OCI-LY3 (cell line): ENCODE data around the gene GNGT1.

Experiments
- H2AFZ ChIP-seq: fragments of 200-600, 300-600 bp; shearing (Covaris generic); 2 replicates; pipeline ENCODE4 v1.6.0; 2014; ENCODE audit warnings: antibody characterized with exemption, low read depth, low read length
- H3K27ac ChIP-seq: fragments of 200-600, 300-600 bp; sonication (generic); 2 replicates; pipeline ENCODE4 v1.5.1; 2014; ENCODE audit warnings: mild to moderate bottlenecking, low read length, moderate library complexity, mixed read lengths
- H3K27me3 ChIP-seq: fragments of 200-600, 300-600 bp; sonication (generic); 2 replicates; pipeline ENCODE4 v1.6.1; 2014; ENCODE audit warnings: low read depth, low read length, mixed read lengths
- H3K36me3 ChIP-seq: fragments of 200-600, 300-600 bp; sonication (generic); replicated peaks from 2 replicates; pipeline ENCODE3; 2014; ENCODE audit warnings: low read depth, low read length, mixed read lengths
- H3K4me1 ChIP-seq: fragments of 300-600, 200-600 bp; sonication (generic); 2 replicates; pipeline ENCODE4 v1.6.1; 2014; ENCODE audit warnings: low read length, mixed read lengths
- H3K4me2 ChIP-seq: fragments of 200-600, 300-600 bp; sonication (generic); 2 replicates; pipeline ENCODE4 v1.6.1; 2014; ENCODE audit warnings: low read length, mixed read lengths
- H3K4me3 ChIP-seq: fragments of 300-600, 200-600 bp; sonication (generic); 2 replicates; pipeline ENCODE4 v1.5.1; 2014; ENCODE audit warnings: antibody characterized with exemption, mild to moderate bottlenecking, low read length, moderate library complexity
- H3K79me2 ChIP-seq: fragments of 300-600, 200-600 bp; shearing (Covaris generic); 2 replicates; pipeline ENCODE4 v1.6.1; 2014; ENCODE audit warnings: mild to moderate bottlenecking, low read length, mixed read lengths
- H3K9ac ChIP-seq: fragments of 300-600, 200-600 bp; shearing (Covaris generic); 2 replicates; pipeline ENCODE4 v1.6.0; 2014; ENCODE audit warnings: mild to moderate bottlenecking, low read length, moderate library complexity
- H3K9me3 ChIP-seq: fragments of 200-600, 300-600 bp; shearing (Covaris generic); 2 replicates; pipeline ENCODE4 v1.6.1; 2014; ENCODE audit warnings: low read length, mixed read lengths; ENCODE audit not compliant: insufficient read depth
- H4K20me1 ChIP-seq: fragments of 200-600, 300-600 bp; sonication (generic); 2 replicates; pipeline ENCODE4 v1.6.1; 2016; ENCODE audit warnings: low read length, mixed read lengths; ENCODE audit not compliant: insufficient read depth
- EZH2phosphoT487 ChIP-seq: fragments of 200-600 bp; shearing (Covaris generic); IDR thresholded peaks from 2 replicates; pipeline ENCODE4 v1.6.1; 2018; ENCODE audit warnings: antibody characterized with exemption, mixed run types, low read depth
- TF ChIP-seq, protein P1 (sequence below): fragments of 200-600, 300-600 bp; sonication (generic); IDR thresholded peaks from 2 replicates; pipeline ENCODE4 v1.5.1; 2014; ENCODE audit warnings: antibody characterized with exemption, low read length, low read depth

GNGT1 gene

DNA sequence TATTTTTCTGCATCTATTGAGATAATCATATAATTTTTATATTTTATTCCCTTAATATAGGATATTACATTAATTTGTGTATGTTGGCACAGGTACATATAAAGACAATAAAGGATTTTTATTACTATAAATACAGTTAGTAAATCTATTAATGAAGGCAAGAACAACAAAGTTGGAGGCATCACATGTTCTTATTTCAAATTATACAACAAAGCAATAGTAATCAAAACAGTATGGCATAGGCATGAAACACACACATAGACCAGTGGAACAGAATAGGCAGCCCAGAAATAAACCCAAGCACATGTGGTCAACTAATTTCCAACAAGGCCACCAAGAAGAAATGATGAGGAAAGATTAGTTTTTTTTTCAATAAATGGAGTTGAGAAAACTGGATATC, 27.0 kb upstream of the GNGT1 start:
- Histone ChIP-seq H3K4me3 (no peak overlapping the region), H3K4me1 (peaks cover 2% of the 10 kb centered on the region; the same call in 1 of the 2 replicates), H3K27me3 (no peaks in the 10 kb centered on the region), H3K27ac (no peak overlapping the region), H3K36me3 (no peaks in the 10 kb centered on the region), H3K9ac (no peak overlapping the region), H3K4me2 (no peak overlapping the region), H3K79me2 (no peaks in the 10 kb centered on the region), H2AFZ (no peak overlapping the region), H4K20me1 (no peaks in the 10 kb centered on the region), H3K9me3 (no peaks in the 10 kb centered on the region)
- TF ChIP-seq, protein P1, sequence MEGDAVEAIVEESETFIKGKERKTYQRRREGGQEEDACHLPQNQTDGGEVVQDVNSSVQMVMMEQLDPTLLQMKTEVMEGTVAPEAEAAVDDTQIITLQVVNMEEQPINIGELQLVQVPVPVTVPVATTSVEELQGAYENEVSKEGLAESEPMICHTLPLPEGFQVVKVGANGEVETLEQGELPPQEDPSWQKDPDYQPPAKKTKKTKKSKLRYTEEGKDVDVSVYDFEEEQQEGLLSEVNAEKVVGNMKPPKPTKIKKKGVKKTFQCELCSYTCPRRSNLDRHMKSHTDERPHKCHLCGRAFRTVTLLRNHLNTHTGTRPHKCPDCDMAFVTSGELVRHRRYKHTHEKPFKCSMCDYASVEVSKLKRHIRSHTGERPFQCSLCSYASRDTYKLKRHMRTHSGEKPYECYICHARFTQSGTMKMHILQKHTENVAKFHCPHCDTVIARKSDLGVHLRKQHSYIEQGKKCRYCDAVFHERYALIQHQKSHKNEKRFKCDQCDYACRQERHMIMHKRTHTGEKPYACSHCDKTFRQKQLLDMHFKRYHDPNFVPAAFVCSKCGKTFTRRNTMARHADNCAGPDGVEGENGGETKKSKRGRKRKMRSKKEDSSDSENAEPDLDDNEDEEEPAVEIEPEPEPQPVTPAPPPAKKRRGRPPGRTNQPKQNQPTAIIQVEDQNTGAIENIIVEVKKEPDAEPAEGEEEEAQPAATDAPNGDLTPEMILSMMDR, result no peak
- TF ChIP-seq EZH2phosphoT487, result no peak

DNA sequence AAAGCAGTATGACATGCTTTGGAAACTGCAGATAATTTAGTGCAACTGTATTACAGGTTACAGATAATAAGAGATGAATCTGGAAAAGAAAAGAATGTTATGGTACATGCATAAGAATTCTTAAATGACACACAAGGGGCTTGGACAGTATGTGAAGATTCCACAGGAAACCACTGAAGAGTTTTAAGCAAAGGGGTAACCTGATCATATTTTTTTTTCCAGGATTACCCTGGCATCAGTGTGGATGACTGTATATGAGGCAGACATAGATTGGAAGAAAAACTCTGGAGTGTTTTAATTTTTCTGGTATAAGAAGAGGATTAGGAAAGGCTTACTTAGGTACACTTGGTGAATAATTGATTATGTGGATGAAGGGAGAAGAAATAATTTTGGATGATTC, 23.9 kb upstream of the GNGT1 start:
- TF ChIP-seq, protein P1, result no peak
- no peak for TF ChIP-seq EZH2phosphoT487
- Histone ChIP-seq H3K4me3 (no peak overlapping the region), H3K79me2 (no peaks in the 10 kb centered on the region), H3K27ac (no peak overlapping the region), H3K4me1 (peaks cover under 1% of the 10 kb centered on the region; the same call in 1 of the 2 replicates), H4K20me1 (no peaks in the 10 kb centered on the region), H3K36me3 (no peaks in the 10 kb centered on the region), H3K9ac (no peak overlapping the region), H3K4me2 (no peak overlapping the region), H3K27me3 (no peaks in the 10 kb centered on the region), H3K9me3 (no peaks in the 10 kb centered on the region), H2AFZ (no peak overlapping the region)

DNA sequence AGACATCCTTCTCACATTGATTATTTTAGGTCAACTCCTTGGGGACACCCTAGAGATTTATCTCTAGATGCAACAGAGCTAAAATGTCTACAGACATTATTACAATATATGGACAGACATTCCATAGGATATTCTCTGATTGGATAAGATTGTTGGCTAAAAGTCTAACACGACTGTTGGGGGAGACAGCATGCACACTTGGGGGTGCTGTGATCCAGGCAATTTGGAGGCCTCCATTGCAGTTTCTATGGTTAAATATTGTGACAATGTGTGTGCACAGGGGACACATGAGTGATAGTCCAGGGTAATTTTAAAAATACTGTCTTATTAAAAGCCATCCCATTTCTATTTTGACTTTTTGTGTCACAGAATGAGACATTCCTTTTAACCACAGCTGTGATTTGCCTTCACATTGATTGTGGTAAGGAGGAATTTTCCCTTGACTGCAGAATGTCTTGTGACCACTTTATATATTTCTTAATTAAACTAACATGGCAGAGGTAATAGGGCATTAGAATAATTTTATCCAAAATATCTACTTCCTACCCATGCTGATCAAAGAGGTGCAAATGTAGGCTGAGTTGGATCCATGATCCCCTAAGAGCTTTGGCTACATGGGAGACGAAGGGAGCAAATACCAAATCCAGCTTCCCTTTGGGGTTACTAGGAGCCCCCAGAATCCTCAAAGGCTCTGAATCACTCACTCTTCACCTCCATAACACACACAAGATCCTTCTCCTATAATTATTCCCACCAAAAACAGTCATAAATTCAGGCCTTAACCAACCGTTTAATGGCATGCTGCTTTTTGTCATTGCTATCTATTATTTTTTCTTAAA, 23.1 kb upstream of the GNGT1 start:
- Histone ChIP-seq H4K20me1 (no peaks in the 10 kb centered on the region), H3K4me3 (no peak overlapping the region), H3K36me3 (no peaks in the 10 kb centered on the region), H3K4me2 (no peak overlapping the region), H2AFZ (no peak overlapping the region), H3K27ac (no peak overlapping the region), H3K27me3 (0 out of 2 replicates have a peak, but pooled peaks cover 3% of the 10 kb centered on the region), H3K9ac (no peak overlapping the region), H3K9me3 (no peaks in the 10 kb centered on the region), H3K79me2 (no peaks in the 10 kb centered on the region), H3K4me1 (no peaks in the 10 kb centered on the region)
- no peak for TF ChIP-seq EZH2phosphoT487
- TF ChIP-seq, protein P1, result peak; percentile 52

DNA sequence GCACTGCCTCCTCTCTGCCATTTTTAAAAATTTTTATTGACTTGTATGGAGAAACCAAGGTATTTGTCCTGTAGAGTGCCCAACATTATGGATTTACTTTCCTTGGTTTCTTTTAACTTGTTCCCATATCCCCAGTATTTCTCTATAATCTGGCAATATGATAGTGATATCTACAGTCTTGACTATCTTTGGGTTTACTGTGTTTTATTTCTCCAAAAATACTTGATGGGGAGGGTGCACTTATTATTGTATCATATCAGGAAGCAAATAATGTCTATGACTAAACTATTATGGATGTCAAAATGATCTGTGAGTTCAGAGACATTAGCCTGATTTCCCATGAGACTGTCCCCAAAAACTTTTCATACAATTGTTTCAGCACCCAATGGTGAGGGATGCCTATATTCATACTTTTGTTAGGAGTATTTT, 22.4 kb upstream of the GNGT1 start:
- Histone ChIP-seq H3K9me3 (no peaks in the 10 kb centered on the region), H3K79me2 (no peaks in the 10 kb centered on the region), H2AFZ (no peak overlapping the region), H3K4me2 (no peak overlapping the region), H3K27ac (no peak overlapping the region), H4K20me1 (no peaks in the 10 kb centered on the region), H3K4me1 (no peaks in the 10 kb centered on the region), H3K36me3 (no peaks in the 10 kb centered on the region), H3K9ac (no peak overlapping the region), H3K4me3 (no peak overlapping the region), H3K27me3 (0 out of 2 replicates have a peak, but pooled peaks cover 3% of the 10 kb centered on the region)
- no peak for TF ChIP-seq EZH2phosphoT487
- TF ChIP-seq, protein P1, result no peak
